NT2/D1 (cell line): Measurements from ENCODE around the gene ABCA3.

ENCODE experiments used
- SUZ12 ChIP-seq: IDR thresholded peaks from 2 replicates; pipeline ENCODE4 v1.6.1; 2011; ENCODE audit not compliant: insufficient read length, insufficient read depth; ENCODE audit errors: extremely low read depth
- ZNF274 ChIP-seq: IDR thresholded peaks from 2 replicates; pipeline ENCODE4 v1.6.1; 2011; ENCODE audit warnings: mild to moderate bottlenecking, low read depth, low read length

- TF ChIP-seq SUZ12 (no peak), ZNF274 (no peak)
Observed at GRCh38 chr16:2333772-2334379, 6.7 kb downstream of the ABCA3 start.
